ENCODE measurements around the gene PDLIM1.

The PDLIM1 gene

DNA sequence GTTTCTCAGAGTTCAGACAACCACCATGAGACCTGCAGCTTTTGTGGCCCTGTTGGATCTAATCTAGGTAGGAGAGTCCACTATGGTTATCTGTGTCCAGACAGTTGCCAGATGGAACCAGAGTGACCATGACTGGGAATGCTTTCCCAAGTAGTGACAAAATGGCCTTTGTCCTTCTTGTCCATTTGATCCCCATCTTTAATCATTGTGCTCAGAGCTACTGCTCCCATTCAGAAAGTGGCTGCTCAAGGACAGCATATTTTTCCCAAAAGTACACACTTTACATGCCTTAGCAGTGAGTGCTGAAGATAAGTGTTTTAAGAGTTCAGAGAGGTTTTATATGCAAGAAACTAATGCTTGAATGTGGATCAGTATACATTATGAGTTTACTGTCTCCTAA, 102.2 kb downstream of the PDLIM1 start:
- TF ChIP-seq, protein P1, sequence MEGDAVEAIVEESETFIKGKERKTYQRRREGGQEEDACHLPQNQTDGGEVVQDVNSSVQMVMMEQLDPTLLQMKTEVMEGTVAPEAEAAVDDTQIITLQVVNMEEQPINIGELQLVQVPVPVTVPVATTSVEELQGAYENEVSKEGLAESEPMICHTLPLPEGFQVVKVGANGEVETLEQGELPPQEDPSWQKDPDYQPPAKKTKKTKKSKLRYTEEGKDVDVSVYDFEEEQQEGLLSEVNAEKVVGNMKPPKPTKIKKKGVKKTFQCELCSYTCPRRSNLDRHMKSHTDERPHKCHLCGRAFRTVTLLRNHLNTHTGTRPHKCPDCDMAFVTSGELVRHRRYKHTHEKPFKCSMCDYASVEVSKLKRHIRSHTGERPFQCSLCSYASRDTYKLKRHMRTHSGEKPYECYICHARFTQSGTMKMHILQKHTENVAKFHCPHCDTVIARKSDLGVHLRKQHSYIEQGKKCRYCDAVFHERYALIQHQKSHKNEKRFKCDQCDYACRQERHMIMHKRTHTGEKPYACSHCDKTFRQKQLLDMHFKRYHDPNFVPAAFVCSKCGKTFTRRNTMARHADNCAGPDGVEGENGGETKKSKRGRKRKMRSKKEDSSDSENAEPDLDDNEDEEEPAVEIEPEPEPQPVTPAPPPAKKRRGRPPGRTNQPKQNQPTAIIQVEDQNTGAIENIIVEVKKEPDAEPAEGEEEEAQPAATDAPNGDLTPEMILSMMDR (IDR thresholded peaks at IDR 0.05; ENCODE audit: borderline replicate concordance, control extremely low read depth, extremely low read depth, insufficient read depth, missing control alignments) = no peak
- no peak for DNase-seq (ENCODE audit: low spot score)
- in situ Hi-C loops (cut with MboI; ENCODE audit: low sequenced_read_pairs, unreplicated experiment) = loop anchor here (25.0 kb wide), 1 partner anchor 424 kb away; no protein-coding TSS in a partner anchor

DNA sequence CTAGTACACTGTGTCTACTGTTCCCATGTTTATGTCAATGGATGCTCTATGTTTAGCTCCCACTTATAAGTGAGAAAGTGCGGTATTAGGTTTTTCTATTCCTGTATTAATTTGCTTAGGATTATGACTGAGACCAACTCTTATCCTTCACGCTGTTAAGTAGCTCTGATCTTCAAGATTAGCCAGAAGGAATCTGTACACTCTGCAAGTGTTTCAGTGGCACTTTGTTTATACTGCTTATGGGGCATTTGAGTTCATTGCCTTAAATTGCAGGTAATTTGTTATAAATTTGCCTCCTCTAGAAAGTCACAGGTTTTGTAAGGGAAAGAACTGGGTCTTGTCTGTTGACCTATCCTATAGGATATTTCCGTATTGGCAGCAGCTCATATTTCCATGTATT, 103.2 kb downstream of the PDLIM1 start:
- in situ Hi-C loops (cut with MboI; ENCODE audit: low sequenced_read_pairs, unreplicated experiment) = loop anchor here (25.0 kb wide), 1 partner anchor 425 kb away; no protein-coding TSS in a partner anchor
- no peak for DNase-seq (ENCODE audit: low spot score)
- TF ChIP-seq, protein P1 (IDR thresholded peaks at IDR 0.05; ENCODE audit: borderline replicate concordance, control extremely low read depth, extremely low read depth, insufficient read depth, missing control alignments) = no peak
